MM.1S (cell line): ENCODE measurements around the gene STAMBP.
A peak's percentile ranks its signal among the peaks of the same experiment; 100 is the strongest.

ENCODE experiments used
- DNase-seq: peaks from one replicate; pipeline ENCODE4 v3.0.0-alpha.2; 2015
- H2AFZ ChIP-seq: fragments of 300-600 bp; sonication (generic); 2 replicates; pipeline ENCODE4 v1.6.0; 2016; ENCODE audit warnings: antibody characterized with exemption, low read length
- H3F3A ChIP-seq: fragments of 300-600 bp; sonication (generic); 2 replicates; pipeline ENCODE4 v1.6.1; 2016; ENCODE audit warnings: mild to moderate bottlenecking, antibody characterized with exemption, low read length, moderate library complexity, mixed read lengths; ENCODE audit not compliant: insufficient read depth
- H3K27ac ChIP-seq: fragments of 300-600 bp; sonication (generic); 2 replicates; pipeline ENCODE4 v1.5.1; 2016; ENCODE audit warnings: mild to moderate bottlenecking, low read length
- H3K27me3 ChIP-seq: fragments of 300-600 bp; sonication (generic); replicated peaks from 2 replicates; pipeline ENCODE4 v1.6.0; 2016; ENCODE audit warnings: low read length; ENCODE audit not compliant: insufficient read depth
- H3K36me3 ChIP-seq: fragments of 300-600 bp; sonication (generic); replicated peaks from 2 replicates; pipeline ENCODE4 v1.6.1; 2016; ENCODE audit warnings: mild to moderate bottlenecking, low read length, mixed read lengths; ENCODE audit not compliant: insufficient read depth
- H3K4me1 ChIP-seq: fragments of 300-600 bp; sonication (generic); 2 replicates; pipeline ENCODE4 v1.6.1; 2016; ENCODE audit warnings: low read length, mixed read lengths
- H3K4me2 ChIP-seq: fragments of 300-600 bp; sonication (generic); 2 replicates; pipeline ENCODE4 v1.6.0; 2016; ENCODE audit warnings: low read depth, low read length
- H3K4me3 ChIP-seq: fragments of 300-600 bp; sonication (generic); 2 replicates; pipeline ENCODE4 v1.5.1; 2016; ENCODE audit warnings: low read length, mixed read lengths
- H3K79me2 ChIP-seq: fragments of 300-600 bp; sonication (generic); 2 replicates; pipeline ENCODE4 v1.6.1; 2016; ENCODE audit warnings: mixed run types, low read length, mixed read lengths
- H3K9ac ChIP-seq: fragments of 300-600 bp; sonication (generic); 2 replicates; pipeline ENCODE4 v1.6.1; 2016; ENCODE audit warnings: low read length, mixed read lengths
- H3K9me2 ChIP-seq: fragments of 300-600 bp; sonication (generic); replicated peaks from 2 replicates; pipeline ENCODE4 v1.6.1; 2016; ENCODE audit warnings: mild to moderate bottlenecking, low read length, mixed read lengths; ENCODE audit not compliant: insufficient read depth
- H3K9me3 ChIP-seq: fragments of 300-600 bp; sonication (generic); replicated peaks from 2 replicates; pipeline ENCODE4 v1.6.1; 2016; ENCODE audit warnings: mild to moderate bottlenecking, low read length, mixed read lengths; ENCODE audit not compliant: insufficient read depth
- H4K20me1 ChIP-seq: fragments of 300-600 bp; sonication (generic); 2 replicates; pipeline ENCODE4 v1.6.1; 2016; ENCODE audit warnings: mild to moderate bottlenecking, low read length, moderate library complexity, mixed read lengths; ENCODE audit not compliant: insufficient read depth
- EZH2 ChIP-seq: fragments of 300-600 bp; sonication (generic); optimal IDR thresholded peaks from 2 replicates; pipeline ENCODE3; 2017; ENCODE audit warnings: low read depth, mild to moderate bottlenecking, antibody characterized with exemption, low read length, mixed read lengths
- EZH2phosphoT487 ChIP-seq: fragments of 300-600 bp; sonication (generic); IDR thresholded peaks from 2 replicates; pipeline ENCODE4 v1.6.1; 2018; ENCODE audit warnings: antibody characterized with exemption, low read length
- TF ChIP-seq, protein P1 (sequence below): fragments of 300-600 bp; sonication (generic); IDR thresholded peaks from 2 replicates; pipeline ENCODE4 v1.5.1; 2016; ENCODE audit warnings: antibody characterized with exemption, low read length, mixed read lengths

STAMBP gene

DNA sequence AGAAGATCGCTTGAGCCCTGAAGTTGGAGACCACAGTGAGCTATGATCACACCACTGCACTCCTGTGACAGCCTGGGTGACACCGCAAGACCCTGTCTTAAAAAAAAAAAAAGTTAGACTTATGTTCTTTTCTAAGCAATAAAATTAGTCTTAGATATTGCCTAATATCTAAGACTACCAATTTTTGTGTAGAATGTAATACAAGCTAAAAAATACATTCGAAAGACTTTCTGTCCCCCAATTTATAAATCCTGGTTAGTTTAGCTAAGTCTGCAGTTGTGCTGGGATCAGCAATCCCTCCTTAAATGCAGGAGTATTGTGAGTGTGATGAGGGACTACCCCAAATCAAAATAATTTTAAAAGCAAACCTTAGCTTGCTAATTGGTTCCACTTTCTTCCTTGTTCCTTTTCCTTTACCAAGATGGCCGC, 358 bp upstream of the STAMBP start:
- H3F3A ChIP-seq: 0 out of 2 replicates have a peak, but pooled peaks cover 5% of the 10 kb centered on the region
- H3K4me3 ChIP-seq: peak overlapping the region; percentile 86
- H3K4me2 ChIP-seq: peak overlapping the region; percentile 58; the same call in 1 of the 2 replicates
- H3K9me2 ChIP-seq: no peaks in the 10 kb centered on the region
- H3K27me3 ChIP-seq: no peaks in the 10 kb centered on the region
- DNase-seq: no peak
- H3K79me2 ChIP-seq: peaks cover 32% of the 10 kb centered on the region
- H4K20me1 ChIP-seq: no peaks in the 10 kb centered on the region
- H3K4me1 ChIP-seq: peaks cover 15% of the 10 kb centered on the region
- no peaks in the 10 kb centered on the region for H3K9me3 ChIP-seq
- no peak for TF ChIP-seq EZH2
- TF ChIP-seq, protein P1, sequence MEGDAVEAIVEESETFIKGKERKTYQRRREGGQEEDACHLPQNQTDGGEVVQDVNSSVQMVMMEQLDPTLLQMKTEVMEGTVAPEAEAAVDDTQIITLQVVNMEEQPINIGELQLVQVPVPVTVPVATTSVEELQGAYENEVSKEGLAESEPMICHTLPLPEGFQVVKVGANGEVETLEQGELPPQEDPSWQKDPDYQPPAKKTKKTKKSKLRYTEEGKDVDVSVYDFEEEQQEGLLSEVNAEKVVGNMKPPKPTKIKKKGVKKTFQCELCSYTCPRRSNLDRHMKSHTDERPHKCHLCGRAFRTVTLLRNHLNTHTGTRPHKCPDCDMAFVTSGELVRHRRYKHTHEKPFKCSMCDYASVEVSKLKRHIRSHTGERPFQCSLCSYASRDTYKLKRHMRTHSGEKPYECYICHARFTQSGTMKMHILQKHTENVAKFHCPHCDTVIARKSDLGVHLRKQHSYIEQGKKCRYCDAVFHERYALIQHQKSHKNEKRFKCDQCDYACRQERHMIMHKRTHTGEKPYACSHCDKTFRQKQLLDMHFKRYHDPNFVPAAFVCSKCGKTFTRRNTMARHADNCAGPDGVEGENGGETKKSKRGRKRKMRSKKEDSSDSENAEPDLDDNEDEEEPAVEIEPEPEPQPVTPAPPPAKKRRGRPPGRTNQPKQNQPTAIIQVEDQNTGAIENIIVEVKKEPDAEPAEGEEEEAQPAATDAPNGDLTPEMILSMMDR: no peak
- no peak for TF ChIP-seq EZH2phosphoT487
- H3K36me3 ChIP-seq: peaks cover 16% of the 10 kb centered on the region
- H3K9ac ChIP-seq: peak overlapping the region; percentile 81; the same call in 1 of the 2 replicates
- H3K27ac ChIP-seq: no peak overlapping the region
- peak overlapping the region; percentile 92 for H2AFZ ChIP-seq

DNA sequence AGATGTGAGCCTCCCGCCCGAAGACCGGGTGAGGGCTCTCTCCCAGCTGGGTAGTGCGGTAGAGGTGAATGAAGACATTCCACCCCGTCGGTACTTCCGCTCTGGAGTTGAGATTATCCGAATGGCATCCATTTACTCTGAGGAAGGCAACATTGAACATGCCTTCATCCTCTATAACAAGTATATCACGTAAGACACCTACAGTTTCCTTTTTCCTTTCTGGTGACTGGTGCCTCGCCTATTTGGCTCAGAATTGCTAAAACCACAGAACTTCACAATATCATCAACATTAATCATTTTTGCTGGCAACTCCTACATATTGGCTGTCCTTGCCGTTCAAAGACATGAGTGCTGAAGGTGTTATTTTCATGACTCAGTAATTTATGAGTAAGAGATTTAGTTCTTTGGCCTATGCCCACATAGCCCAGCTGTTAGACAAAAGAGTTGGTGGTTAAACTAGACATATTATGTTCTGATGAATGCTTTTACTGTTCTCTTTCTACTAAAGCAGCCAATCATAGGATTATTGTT, 2.2 kb downstream of the STAMBP start:
- no peak overlapping the region for H2AFZ ChIP-seq
- H3K36me3 ChIP-seq: peaks cover 19% of the 10 kb centered on the region
- no peak overlapping the region for H3K4me3 ChIP-seq
- no peak for DNase-seq
- TF ChIP-seq, protein P1: no peak
- TF ChIP-seq EZH2 (no peak), EZH2phosphoT487 (no peak)
- H3K27ac ChIP-seq: no peak overlapping the region
- H4K20me1 ChIP-seq: no peaks in the 10 kb centered on the region
- peaks cover 36% of the 10 kb centered on the region for H3K79me2 ChIP-seq
- 0 out of 2 replicates have a peak, but pooled peaks cover 5% of the 10 kb centered on the region for H3F3A ChIP-seq
- H3K9me2 ChIP-seq: no peaks in the 10 kb centered on the region
- H3K9me3 ChIP-seq: no peaks in the 10 kb centered on the region
- no peak overlapping the region for H3K4me2 ChIP-seq
- no peak overlapping the region for H3K9ac ChIP-seq
- no peaks in the 10 kb centered on the region for H3K27me3 ChIP-seq
- H3K4me1 ChIP-seq: peaks cover 15% of the 10 kb centered on the region

- Histone ChIP-seq H3K9ac (no peak overlapping the region), H3K27me3 (no peaks in the 10 kb centered on the region), H2AFZ (no peak overlapping the region), H3K4me2 (peak overlapping the region; percentile 18; the same call in 1 of the 2 replicates), H4K20me1 (no peaks in the 10 kb centered on the region), H3F3A (0 out of 2 replicates have a peak, but pooled peaks cover 5% of the 10 kb centered on the region), H3K27ac (no peak overlapping the region; the same call in 1 of the 2 replicates), H3K79me2 (peaks cover 36% of the 10 kb centered on the region), H3K9me3 (no peaks in the 10 kb centered on the region), H3K36me3 (peaks cover 19% of the 10 kb centered on the region), H3K4me3 (no peak overlapping the region), H3K9me2 (no peaks in the 10 kb centered on the region), H3K4me1 (peaks cover 15% of the 10 kb centered on the region)
- TF ChIP-seq, protein P1: no peak
- no peak for TF ChIP-seq EZH2phosphoT487
- no peak for TF ChIP-seq EZH2
- DNase-seq: peak; percentile 43
Observed at GRCh38 chr2:73832930-73833329, 4.2 kb downstream of the STAMBP start.
